Mesenteric fat pad (tissue), 1 donor: ENCODE measurements around the gene NABP2. TPM values are rescaled to one million over a fixed set of nuclear protein-coding genes. Genes with fewer than 3 reads are reported as not detected.
"Not testable (repeated sequence)": the region's sequence is repeated elsewhere in the genome, so short reads cannot be mapped to it uniquely, and the experiment has no call there.

Experiments
- DNase-seq: peaks from one replicate; pipeline ENCODE4 v3.0.0-alpha.2; 2020; ENCODE audit warnings: low spot score
- total RNA-seq: library from RNA; stranded (reverse); fragmentation: NEBNext Ultra II Directional; extraction: Animal tissue kit (Norgen Biotek cat#: 25700); gene quantifications from one replicate; pipeline ENCODE4 v1.2.1, GENCODE V29; 2021
- donor health status: DM: yes; HTN: yes; CAD: no.

Gene NABP2
- total RNA-seq, 1 donor from 2014 or later = 18.2 TPM

DNA sequence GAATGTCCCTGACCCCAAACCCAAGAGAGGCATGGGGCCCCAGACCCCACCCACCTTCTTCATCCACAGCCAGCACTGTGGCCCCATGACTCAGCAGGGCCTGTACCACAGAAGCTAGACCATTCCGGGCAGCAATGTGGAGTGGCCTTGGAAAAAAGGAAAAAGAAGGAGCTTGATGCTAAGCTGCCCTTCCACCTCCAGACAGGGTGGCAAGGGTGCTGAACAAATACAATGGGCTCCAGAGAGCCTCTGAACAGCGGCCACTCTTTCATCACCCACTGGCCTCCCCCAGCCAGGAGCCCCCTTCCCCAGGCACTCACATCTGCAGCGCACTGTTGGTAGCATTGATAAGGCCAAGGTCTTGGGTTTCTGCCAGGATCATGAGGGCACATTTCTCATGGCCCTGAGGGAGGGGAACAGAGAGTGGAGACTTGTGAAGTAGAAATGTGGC, 19.6 kb downstream of the NABP2 start:
- no peak for DNase-seq

DNA sequence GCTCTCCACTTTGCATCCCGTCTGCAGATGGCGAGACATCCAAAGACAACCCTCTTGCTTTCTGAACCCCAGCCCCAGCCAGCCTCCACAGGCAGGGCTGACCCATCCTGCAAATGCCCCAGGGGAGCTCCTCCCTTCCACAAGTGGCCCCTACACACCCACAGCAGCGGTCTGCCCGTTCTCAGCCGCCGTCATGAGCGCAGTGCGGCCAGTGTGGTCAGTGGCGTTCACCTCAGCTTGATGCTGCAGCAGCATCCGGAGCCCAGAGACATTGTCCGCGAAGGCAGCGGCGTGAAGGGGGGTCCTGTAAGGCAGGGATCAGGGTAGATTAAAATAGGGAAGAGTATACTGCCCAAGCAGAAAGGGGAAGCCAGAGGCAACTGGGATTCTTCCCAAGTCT, 20.4 kb downstream of the NABP2 start:
- no peak for DNase-seq

DNA sequence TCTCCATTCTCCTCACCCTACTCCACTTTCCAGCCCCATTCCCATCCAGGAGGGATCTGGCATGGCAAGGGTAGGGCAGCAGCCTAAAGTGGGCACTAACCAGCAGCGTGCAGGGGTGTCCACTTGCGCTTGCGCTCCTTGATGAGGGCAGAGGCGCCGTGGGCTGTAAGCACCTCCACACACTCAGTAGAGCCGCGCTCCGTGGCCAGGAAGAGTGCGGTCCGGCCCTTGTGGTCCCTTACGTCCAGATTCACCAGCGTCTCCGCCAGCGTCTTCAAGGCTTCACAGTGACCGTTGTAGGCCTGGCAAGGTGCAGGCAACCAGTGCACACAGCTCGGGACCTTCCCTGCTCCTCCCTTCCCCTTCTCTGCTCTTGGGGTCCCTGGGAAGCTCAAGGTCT, 23.8 kb downstream of the NABP2 start:
- DNase-seq = no peak

DNA sequence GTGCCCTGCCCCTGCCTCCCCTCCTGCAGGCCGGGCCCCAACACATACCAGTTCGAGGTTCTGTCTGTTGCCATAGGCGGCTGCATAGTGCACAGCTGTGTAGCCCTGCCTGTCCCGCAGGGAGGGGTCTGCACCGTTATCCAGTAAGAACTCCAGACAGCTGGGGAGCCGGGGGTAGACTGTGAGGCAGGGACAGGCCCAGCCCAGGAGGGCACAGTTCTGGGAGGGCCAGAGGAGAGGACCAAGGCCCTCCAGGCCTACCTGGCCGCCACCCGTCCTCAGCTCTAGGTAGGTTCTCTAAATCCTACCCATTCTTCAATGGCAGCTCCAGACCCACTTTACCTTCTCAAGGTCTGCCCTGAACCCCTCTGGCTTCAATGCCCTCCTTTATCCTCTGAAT, 24.6 kb downstream of the NABP2 start:
- no peak for DNase-seq

DNA sequence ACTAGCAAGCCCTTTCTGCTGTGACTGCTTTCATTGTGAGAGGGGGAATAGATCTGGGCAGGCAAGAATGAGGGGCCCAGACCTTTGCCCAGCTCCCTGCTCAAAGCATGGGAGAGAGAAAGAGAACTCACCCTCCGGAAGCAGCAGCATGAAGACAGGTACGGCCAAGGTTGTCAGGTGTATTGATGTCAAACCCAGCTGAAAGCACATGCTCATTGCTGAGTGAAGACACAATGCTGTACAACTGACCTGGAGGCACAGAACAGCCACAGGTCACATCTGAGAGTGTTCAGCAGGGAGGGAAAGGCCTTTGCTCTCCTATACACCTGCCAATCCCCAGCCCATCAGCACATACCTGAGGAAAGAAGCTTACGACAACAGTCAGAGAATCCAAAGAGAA, 28.5 kb downstream of the NABP2 start:
- no peak for DNase-seq

DNA sequence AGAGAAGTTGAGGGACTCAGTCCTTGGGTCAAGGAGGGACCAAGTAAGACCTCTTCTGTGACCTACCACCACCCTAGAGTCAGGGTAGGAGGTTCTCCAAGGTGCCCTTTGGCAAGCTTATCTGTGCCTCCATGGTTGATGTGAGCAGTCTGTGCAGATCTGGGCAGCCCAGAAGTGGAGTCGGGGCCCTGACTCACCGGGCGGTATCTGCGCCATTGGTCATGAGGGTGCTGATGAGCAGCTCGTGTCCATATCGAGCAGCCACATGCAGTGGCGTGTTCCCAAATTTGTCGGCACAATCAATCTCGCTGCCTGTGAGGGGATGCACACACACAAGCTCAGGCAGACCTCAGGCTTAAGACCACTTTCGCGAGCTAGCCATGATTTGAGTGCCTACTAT, 28.9 kb downstream of the NABP2 start:
- no peak for DNase-seq

DNA sequence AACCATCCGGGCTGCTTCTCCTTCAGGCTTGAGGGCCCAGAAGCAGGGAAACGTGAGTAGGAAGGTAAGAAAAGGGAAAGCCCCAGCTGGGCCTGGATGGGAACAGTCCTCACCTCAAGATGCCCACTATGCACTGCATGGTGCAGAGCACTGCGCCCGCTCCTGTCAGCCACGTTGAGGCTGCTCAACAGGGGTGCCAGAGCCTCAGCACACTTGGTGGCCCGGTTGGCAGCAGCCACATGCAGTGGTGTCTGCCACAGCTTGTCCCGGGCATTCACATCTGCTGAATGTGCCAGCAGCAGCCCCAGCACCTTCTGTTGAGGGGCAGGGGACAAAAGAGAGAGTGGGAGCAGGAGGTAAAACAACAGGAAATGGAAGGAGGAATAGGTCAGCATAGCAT, 31.5 kb downstream of the NABP2 start:
- DNase-seq = no peak

DNA sequence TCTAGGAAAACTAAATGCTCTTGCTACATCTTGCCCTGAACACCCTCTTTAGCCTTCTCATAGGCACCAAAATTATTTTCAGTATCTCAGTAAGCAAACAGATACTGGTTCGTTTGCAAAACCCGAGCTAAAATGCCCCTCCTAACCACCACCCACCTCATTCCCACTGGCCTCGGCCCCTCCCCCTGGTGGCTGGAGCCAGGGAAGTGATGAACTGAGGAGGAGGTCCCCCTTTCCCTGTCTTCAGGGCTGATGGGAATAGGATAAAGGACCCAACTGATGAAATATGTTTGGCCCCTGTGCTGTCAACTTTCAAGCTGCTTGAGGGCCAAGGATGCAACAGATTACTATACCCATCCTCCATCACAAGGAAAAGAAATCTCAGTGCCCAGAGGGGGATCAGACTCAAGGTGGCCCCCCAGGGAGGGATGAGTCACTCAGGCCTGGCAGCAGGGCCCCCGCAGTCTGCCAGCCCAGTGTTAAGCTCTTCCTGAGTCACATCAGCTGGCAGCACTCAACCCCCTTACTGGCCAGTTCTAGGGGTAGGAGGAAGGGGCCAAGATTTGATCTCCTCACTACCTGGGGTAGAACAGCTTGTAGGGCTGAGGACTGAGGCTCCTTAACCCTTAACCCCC, 32.3 kb downstream of the NABP2 start:
- no peak for DNase-seq

DNA sequence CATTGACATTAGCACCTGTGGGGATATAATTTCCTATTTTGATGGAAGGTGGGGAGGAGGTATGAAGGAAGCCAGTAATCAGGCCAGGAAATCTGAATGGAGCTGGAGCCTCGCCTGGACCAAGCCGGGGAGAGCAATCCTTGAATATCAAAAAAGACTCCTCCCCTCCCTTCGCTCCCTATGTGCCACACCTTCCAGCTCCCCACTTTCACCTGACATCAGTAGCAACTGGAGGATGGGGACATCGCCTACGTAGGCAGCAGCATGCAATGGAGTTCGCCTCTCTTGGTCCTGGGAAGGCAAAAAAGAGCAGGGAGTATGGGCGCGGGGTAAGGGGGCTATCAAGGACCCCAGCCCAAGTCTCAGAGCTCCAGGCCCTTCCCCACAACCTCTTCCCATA, 32.9 kb downstream of the NABP2 start:
- no peak for DNase-seq

DNA sequence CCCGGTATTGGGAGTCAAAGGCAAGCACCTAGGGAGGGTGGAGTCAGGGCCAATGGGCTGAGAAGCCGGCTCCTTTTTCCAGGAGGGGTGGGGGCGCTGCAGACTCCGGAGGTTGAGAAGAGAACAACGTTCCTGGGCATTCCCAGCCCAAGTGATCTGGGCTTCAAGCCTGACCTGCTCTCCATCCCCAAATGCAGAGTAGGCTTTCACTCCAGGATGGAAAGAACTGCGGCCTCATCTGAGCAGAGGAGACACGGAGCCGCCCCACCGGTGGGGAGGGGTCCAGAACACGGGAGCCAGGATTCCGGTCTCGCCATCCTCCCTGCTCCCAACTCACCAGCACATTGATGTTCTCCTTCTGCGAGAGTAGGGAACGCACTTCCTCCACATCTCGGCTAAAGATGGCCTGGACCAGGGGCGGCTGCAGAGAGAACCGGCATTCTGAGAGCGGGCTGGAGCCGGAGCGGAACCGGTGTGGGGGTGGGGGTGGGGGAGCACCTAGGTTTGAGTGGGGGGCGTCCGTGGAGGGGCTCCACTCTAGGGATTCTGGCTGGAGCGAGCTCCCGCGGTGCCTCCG, 33.4 kb downstream of the NABP2 start:
- no peak for DNase-seq

DNA sequence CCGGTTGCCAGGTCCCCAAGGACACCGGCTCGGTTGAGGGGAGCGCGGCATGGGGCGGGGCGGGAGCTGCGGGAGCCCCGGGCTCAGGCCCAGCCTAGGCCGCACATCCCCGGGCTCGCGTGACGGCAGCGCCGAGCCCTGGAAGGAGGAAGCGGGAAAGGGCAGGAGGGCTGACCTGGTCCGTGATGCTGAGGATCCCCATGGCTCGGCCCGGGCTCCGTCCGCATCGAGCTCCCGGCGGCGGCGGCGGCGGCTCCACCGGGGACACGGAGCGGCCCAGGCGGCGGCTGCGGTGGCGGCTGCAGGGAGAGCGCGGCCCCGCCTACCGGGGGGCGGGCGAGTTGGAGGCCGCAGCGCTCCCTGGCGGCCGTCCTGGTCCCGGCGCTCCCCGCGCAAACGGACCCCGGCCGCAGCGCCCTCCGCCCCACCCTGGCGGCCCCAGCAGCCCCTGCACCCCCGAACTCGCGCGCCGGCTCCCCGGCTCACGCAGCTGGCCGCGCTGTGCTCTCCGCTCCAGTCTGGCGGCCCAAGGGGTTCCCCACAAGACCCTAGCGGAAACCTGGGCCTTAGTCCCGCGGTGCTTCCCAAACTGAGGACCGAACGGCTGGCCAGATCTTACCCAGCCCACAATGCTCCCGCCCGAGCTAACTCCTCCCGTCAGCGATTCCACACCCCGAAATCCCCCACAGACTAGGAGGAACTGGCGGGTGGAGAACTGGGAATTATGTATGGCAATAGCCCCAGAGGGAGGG, 34.1 kb downstream of the NABP2 start, which contains the start of gene ANKRD52:
Gene ANKRD52 (minus strand): TSS at position 317 of the 752 bp plus-strand sequence. CDS start 115 bp downstream, at position 202.
- peak; percentile 92 for DNase-seq

DNA sequence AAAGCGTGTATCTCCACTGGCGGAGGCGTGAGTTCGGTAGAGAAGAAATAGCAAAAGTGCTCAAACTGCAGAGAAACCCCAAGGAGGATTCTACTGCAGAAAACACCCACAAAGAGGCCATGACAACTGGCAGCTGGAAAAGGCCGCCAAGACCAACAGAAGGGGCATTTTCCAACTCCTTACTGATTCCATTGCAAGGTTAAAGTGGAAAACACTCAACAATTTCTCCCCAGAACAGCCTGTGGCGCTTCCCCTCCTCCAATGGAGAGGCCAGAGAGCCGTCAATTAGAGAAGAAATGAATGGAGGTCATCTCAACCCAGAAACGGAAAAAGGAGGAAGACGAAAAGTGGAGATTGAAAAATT, 34.7 kb downstream of the NABP2 start:
- DNase-seq = no peak

DNA sequence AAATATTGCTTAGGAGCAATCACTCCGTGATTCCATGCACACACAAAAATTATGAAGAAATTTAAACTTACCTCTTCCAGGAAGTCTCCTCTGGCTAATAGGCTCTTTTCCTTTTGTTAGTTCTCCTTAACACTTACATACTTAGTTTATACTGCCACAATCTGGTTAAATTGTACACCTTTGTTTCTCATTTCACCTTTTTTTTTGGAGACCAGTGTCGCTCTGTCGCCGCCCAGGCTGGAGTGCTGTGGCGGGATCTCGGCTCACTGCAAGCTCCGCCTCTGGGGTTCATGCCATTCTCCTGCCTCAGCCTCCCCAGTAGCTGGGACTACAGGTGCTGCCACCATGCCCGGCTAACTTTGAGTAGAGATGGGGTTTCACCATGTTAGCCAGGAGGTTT, 36.2 kb downstream of the NABP2 start:
- DNase-seq = no peak

DNA sequence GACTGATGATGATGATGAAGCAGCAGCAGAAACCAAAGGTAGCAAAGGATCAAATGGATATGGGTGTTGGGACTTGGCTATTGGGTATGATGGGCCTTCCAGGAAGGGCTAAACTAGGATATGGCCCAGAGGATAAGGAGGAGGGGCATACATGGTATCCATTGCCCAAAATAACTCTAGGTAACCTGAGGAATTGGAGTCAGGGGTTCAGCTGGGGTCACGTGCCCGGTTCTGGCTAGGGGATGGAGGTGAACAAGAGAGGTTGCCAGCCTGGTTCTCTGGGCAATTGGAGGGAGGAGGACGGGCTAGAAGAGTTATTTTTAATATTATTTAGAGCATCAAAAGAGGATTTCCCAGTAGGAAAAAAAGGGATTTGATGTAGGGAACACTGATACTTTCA, 36.8 kb downstream of the NABP2 start:
- DNase-seq = no peak

DNA sequence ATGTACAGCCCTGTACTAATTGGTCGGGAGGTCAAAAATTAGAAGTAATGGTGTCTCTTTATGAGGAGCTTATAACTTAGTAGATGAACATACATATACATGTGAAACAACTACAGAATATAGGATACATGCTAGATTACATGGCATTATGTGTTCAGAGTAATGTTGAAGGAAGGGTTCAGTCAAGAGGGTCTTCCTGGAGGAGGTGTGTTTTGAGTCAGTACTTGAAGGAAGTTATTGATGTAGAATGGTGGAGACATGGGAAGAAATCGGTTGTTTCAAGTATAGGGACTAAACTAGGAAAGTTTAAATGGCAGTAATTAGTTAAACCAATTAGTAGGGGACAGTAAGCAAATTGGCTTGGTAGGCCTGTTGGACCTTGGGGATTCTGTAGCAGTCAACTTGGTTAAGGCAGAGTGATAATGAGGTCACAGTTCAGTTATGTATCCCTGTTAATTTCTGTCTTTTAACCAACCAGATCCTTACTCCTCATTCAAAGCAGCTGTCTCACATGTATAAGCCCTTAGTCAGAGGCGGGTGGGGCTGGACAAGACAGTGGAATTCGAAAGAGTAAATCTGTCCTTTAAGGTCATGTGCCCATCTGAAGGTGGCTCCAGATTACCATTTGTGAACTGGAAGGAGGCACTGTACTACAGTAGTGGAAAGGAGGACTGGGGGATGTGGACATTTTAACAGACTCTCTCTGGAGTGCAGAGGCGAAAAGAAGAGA, 37.5 kb downstream of the NABP2 start:
- no peak for DNase-seq

DNA sequence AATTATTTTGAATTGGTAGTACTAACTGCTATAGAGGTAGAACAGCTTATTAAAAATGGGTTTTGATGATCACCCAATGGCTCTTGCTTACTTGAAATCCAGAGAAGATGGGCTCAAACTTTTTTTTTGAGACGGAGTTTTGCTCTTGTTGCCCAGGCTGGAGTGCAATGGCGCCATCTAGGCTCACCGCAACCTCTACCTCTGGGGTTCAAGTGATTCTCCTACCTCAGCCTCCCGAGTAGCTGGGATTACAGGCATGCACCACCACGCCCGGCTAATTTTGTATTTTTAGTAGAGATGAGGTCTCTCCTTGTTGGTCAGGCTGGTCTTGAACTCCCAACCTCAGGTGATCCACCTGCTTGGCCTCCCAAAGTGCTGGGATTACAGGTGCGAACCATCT, 38.8 kb downstream of the NABP2 start:
- not testable (repeated sequence) for DNase-seq

DNA sequence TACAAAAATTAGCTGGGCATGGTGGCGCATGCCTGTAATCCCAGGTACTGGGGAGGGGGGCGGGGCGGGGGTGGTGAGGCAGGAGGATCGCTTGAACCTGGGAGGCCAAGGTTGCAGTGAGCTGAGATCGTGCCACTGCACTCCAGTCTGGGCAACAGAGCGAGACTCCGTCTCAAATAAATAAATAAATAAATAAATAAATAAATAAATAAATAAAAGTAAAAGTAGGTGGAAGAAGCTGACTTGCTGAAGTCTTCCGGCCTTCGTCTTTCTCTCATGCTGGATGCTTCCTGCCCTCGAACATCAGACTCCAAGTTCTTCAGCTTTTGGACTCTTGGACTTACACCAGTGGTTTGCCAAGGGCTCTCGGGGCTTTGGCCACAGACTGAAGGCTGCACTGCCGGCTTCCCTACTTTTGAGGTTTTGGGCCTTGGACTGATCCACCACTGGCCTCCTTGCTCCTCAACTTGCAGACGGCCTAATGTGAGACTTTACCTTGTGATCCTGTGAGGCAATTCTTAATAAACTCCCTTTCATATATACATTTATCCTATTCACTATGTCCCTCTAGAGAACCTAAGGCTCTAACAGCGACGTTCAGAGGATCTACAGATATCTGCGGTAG, 42.0 kb downstream of the NABP2 start:
- not testable (repeated sequence) for DNase-seq

DNA sequence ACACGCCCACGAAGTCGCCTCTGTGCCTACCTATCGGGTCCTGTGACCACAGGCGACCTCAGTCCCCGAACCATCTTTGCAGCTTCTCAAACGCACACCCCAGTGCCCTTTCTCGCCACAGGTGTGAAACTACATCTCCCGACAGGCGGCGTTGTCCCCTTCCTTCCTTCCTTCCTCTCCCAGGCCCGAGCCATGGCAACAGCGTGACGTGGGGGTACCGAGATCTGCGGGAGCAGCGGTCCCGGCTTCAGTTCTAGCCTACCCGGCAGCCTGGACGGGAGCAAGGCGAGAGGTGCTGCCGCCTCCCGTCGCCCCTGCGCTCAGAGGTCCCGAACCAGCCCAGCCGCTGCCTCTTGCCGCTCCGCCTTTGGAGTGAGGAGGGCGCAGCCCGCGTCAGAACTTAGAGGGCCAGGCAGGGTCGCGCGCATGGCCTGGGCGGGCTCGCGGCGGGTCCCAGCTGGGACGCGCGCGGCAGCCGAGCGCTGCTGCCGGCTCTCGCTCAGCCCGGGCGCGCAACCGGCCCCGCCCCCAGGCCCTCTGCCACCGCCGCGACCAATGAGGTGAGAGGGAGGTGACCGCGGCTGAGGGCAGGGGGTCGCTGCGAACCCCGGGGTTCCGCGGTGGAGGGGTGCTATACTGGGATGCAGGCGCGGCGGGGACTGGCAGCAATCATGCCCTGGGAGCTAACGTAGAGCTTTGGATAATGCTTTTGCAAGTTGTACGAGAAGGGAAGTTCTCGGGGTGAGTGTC, 42.7 kb downstream of the NABP2 start, which contains the start of gene COQ10A:
Gene COQ10A (plus strand): TSS at position 250 of the 750 bp plus-strand sequence. CDS start 177 bp downstream, at position 427.
- DNase-seq = peak; percentile 92

DNA sequence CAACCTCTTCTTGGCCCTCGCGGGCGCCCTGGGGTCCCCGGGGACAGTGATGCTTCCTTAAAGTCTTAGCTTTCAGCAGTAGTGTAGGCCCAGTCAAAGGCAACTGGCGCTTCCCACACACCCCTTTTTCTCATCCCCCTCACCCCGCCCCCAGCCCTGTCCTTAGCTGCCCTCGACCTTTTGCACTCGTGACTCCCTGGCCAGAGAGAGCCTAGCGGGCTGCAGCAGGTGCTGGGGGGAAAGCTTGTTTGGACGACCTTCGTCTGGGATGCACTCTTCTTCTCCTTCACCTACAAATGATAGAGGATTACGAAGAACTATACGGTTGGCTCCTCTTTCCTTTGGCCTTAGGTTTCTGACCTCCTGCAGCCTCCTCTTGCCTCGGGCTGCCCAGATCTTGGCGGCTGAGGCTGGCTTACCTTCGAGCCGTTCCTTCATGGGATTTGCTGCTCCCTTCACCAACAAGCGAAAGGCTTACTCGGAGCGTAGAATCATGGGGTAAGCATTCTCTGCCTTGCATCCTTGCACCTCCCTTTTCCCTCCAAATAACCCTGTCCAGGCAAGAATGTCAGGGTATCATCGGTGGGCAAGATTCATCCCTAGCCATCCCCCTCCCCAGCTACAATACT, 43.4 kb downstream of the NABP2 start:
- no peak for DNase-seq

DNA sequence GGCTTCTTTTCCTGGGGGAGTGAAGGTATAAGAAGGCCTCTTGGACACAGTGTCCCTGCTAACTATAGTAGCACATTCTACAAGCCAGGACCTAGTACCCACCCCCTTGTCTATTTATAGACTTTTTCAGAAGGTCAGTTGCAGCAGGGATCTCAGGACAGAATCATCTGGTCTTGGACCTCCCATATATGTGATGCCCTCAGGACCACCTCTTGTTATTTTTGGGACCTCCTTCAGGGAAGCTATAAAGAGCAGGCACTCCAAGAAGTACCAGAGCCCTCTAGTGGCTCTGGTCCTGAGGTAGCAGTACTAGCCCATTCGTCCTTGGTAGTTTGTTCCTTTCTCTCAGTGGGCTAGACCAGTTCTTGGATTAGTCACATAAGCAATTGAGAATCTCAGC, 46.9 kb downstream of the NABP2 start:
- DNase-seq = no peak
